HS-5 (cell line): Measurements from ENCODE around the gene MGAT5B.

Experiments
- DNase-seq: peaks from one replicate; pipeline ENCODE4 v3.0.0-alpha.2; 2012; ENCODE audit warnings: low read depth

MGAT5B gene

GRCh38 chr17:76905836-76906235, 37.6 kb downstream of the MGAT5B start:
- no peak for DNase-seq

- DNase-seq = no peak
Observed at GRCh38 chr17:76906463-76906862, 38.3 kb downstream of the MGAT5B start.

- DNase-seq = no peak
Observed at GRCh38 chr17:76907352-76907751, 39.1 kb downstream of the MGAT5B start.

GRCh38 chr17:76909971-76910760, 42.0 kb downstream of the MGAT5B start:
- DNase-seq = no peak

- no peak for DNase-seq
Observed at GRCh38 chr17:76911299-76912017, 43.3 kb downstream of the MGAT5B start.

- DNase-seq = no peak
Observed at GRCh38 chr17:76912421-76913164, 44.4 kb downstream of the MGAT5B start.

- DNase-seq = no peak
Observed at GRCh38 chr17:76914937-76915336, 46.7 kb downstream of the MGAT5B start.

GRCh38 chr17:76915840-76916510, 47.8 kb downstream of the MGAT5B start:
- DNase-seq = no peak

GRCh38 chr17:76917829-76918228, 49.6 kb downstream of the MGAT5B start:
- no peak for DNase-seq

- DNase-seq = no peak
Observed at GRCh38 chr17:76918811-76919210, 50.6 kb downstream of the MGAT5B start.

GRCh38 chr17:76920364-76921139, 52.3 kb downstream of the MGAT5B start:
- DNase-seq = no peak

- no peak for DNase-seq
Observed at GRCh38 chr17:76921340-76922036, 53.3 kb downstream of the MGAT5B start.

GRCh38 chr17:76922084-76922483, 53.9 kb downstream of the MGAT5B start:
- DNase-seq = no peak

- no peak for DNase-seq
Observed at GRCh38 chr17:76922967-76923366, 54.8 kb downstream of the MGAT5B start.

GRCh38 chr17:76923491-76923890, 55.3 kb downstream of the MGAT5B start:
- no peak for DNase-seq

- no peak for DNase-seq
Observed at GRCh38 chr17:76924345-76925342, 56.4 kb downstream of the MGAT5B start.

- no peak for DNase-seq
Observed at GRCh38 chr17:76925441-76925891, 57.3 kb downstream of the MGAT5B start.

- DNase-seq = no peak
Observed at GRCh38 chr17:76926237-76926866, 58.1 kb downstream of the MGAT5B start.

GRCh38 chr17:76927577-76927976, 59.4 kb downstream of the MGAT5B start:
- DNase-seq = no peak
